Measurements from ENCODE around the gene CASP6.

DNA sequence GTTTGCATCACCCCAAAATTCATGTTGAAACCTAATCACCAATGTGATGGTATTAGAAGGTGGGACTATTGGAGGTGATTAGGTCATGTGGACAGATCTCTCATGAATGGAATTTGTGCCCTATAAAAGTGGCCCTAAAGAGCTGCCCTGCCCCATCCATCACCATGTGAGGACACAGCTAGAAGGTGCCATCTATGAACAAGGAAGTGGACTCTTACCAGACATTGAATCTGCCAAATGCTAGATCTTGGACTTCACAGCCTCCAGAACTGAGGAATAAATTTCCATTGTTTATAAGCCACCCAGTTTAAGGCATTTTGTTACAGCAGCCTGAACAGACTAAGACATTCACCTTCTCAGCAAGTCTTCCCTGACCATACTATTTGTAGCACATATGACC, 19.1 kb upstream of the CASP6 start:
- no peak for TF ChIP-seq POLR2AphosphoS5 (IDR thresholded peaks at IDR 0.05; ENCODE audit: borderline replicate concordance, low read depth, low read length)
- no peak for TF ChIP-seq EZH2 (IDR thresholded peaks at IDR 0.05)
- no peak for TF ChIP-seq FOXP2 (optimal IDR thresholded peaks at IDR 0.05; ENCODE audit: control extremely low read depth, extremely low read length, insufficient read depth)

All from SK-N-MC (cell line).